Body of pancreas (tissue), 4 donors: ENCODE measurements around the gene CDK19.

ENCODE experiments used
- POLR2A ChIP-seq, 3 donors: fragments of 450-650 bp; IDR thresholded peaks; one replicate each; pipeline ENCODE4 v1.6.1; 2016; ENCODE audit warnings: antibody characterized with exemption in 3 of 3, mild to moderate bottlenecking in 2 of 3
- TF ChIP-seq, protein P1 (sequence below), 7 experiments: fragments of 450-650 bp in 4 of 7; fragments of 200-600 bp in 3 of 7; sonication (generic) in 3 of 7; IDR thresholded peaks; one replicate each; pipeline ENCODE4 v1.5.1; 2016 to 2019; ENCODE audit warnings: antibody characterized with exemption in 7 of 7

DNA sequence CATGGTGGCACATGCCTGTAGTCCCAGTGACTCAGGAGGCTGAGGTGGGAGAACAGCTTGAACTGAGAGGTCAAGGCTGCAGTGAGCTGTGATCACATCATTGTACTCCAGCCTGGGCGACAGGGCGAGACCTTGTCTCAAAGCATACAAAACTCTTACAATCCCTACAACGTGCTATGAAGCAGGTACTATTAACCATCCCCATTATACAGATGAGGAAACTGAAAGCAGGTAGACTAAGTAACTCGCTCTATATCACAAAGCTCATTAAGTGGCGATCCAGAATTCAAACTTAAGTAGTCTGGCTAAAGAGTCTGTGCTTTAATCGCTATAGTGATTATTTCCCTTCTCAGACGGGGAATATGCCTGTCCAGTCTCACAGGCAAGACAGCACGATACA lies 54.7 kb downstream of the CDK19 start:
- TF ChIP-seq, protein P1, sequence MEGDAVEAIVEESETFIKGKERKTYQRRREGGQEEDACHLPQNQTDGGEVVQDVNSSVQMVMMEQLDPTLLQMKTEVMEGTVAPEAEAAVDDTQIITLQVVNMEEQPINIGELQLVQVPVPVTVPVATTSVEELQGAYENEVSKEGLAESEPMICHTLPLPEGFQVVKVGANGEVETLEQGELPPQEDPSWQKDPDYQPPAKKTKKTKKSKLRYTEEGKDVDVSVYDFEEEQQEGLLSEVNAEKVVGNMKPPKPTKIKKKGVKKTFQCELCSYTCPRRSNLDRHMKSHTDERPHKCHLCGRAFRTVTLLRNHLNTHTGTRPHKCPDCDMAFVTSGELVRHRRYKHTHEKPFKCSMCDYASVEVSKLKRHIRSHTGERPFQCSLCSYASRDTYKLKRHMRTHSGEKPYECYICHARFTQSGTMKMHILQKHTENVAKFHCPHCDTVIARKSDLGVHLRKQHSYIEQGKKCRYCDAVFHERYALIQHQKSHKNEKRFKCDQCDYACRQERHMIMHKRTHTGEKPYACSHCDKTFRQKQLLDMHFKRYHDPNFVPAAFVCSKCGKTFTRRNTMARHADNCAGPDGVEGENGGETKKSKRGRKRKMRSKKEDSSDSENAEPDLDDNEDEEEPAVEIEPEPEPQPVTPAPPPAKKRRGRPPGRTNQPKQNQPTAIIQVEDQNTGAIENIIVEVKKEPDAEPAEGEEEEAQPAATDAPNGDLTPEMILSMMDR (IDR thresholded peaks at IDR 0.05) = no peak
- TF ChIP-seq POLR2A (IDR thresholded peaks at IDR 0.05) = no peak
